Subcutaneous adipose tissue (tissue), 4 donors: ENCODE results near the gene PTPN12. TPM values are rescaled to one million over a fixed set of nuclear protein-coding genes. Genes with fewer than 3 reads are reported as not detected.

Experiments
- total RNA-seq, 4 donors: library from RNA; depleted of rRNA; stranded (reverse); fragments of >200 nt; gene quantifications; one replicate each; pipeline ENCODE4 v1.1.0, GENCODE V29; 2016
- TF ChIP-seq, protein P1 (sequence below): fragments of 450-650 bp; IDR thresholded peaks from one replicate; pipeline ENCODE4 v1.5.1; 2016; ENCODE audit warnings: low read depth, mild to moderate bottlenecking, control low read depth, antibody characterized with exemption, moderate library complexity

The PTPN12 gene
- total RNA-seq, 4 donors from 2014 or later = 147 to 243 (median 188) TPM

GRCh38 chr7:77619314-77619713, 82.2 kb downstream of the PTPN12 start:
- TF ChIP-seq, protein P1, sequence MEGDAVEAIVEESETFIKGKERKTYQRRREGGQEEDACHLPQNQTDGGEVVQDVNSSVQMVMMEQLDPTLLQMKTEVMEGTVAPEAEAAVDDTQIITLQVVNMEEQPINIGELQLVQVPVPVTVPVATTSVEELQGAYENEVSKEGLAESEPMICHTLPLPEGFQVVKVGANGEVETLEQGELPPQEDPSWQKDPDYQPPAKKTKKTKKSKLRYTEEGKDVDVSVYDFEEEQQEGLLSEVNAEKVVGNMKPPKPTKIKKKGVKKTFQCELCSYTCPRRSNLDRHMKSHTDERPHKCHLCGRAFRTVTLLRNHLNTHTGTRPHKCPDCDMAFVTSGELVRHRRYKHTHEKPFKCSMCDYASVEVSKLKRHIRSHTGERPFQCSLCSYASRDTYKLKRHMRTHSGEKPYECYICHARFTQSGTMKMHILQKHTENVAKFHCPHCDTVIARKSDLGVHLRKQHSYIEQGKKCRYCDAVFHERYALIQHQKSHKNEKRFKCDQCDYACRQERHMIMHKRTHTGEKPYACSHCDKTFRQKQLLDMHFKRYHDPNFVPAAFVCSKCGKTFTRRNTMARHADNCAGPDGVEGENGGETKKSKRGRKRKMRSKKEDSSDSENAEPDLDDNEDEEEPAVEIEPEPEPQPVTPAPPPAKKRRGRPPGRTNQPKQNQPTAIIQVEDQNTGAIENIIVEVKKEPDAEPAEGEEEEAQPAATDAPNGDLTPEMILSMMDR = no peak

DNA sequence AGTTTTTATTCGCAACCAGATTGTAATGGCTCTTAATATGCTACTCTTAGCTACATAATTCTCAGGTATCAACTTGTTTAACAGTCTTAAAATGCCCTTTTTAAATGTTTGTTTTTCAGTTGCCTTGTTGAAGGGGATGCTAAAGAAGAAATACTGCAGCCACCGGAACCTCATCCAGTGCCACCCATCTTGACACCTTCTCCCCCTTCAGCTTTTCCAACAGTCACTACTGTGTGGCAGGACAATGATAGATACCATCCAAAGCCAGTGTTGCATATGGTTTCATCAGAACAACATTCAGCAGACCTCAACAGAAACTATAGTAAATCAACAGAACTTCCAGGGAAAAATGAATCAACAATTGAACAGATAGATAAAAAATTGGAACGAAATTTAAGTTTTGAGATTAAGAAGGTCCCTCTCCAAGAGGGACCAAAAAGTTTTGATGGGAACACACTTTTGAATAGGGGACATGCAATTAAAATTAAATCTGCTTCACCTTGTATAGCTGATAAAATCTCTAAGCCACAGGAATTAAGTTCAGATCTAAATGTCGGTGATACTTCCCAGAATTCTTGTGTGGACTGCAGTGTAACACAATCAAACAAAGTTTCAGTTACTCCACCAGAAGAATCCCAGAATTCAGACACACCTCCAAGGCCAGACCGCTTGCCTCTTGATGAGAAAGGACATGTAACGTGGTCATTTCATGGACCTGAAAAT, 89.7 kb downstream of the PTPN12 start:
- TF ChIP-seq, protein P1 = no peak

DNA sequence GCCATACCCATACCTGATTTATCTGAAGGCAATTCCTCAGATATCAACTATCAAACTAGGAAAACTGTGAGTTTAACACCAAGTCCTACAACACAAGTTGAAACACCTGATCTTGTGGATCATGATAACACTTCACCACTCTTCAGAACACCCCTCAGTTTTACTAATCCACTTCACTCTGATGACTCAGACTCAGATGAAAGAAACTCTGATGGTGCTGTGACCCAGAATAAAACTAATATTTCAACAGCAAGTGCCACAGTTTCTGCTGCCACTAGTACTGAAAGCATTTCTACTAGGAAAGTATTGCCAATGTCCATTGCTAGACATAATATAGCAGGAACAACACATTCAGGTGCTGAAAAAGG, 90.2 kb downstream of the PTPN12 start:
- TF ChIP-seq, protein P1 = no peak

- TF ChIP-seq, protein P1 = no peak
Measured at GRCh38 chr7:77629797-77630196, 92.7 kb downstream of the PTPN12 start.

DNA sequence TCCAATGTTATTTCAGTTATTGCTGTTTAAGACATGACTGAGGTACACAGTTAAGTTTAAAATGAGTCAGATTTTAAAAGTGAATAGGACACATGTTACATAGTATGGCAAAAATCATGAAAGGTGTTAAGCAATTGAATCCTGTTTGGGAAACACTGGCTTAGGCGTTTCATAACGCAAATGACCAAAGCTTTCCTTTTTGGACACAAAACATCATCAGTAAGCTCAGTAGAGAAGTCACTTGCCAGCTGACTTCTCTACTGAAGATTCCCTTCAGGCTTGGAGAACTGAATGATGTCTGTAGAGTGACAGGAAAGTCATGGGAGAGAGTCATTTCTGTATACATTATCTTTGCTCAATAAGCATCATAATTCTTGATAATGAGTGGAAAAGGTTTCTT, 94.7 kb downstream of the PTPN12 start:
- TF ChIP-seq, protein P1 = no peak

- TF ChIP-seq, protein P1 = no peak
Measured at GRCh38 chr7:77644774-77645173, 107.7 kb downstream of the PTPN12 start.

DNA sequence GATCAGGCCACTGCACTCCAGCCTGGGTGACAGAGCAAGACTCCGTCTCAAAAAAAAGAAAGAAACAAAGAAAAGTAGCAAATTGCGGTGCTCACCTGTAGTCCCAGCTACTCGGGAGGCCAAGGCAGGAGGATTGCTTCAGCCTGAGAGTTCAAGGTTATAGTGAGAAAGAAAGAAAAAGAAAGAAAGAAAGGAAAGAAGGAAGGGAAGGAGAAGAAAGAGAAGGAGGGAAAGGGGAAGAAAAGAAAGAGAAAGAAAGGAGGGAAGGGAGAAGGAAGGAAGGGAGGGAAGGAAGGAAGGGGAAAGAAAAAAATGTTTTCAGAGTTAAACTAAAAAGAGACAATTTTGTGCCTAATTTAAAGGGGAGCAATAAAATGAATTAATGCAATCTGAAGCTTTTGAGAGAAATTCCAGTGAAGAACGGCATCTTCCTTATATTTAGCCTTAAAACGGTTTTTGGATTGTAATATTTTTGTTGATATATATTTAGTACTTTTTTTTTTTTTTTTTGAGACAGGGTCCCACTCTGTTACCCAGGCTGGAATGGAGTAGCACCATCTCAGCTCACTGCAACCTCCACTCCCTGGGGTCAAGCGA, 111.7 kb downstream of the PTPN12 start:
- TF ChIP-seq, protein P1 = no peak
